ENCODE data around the gene BNIP3.

BNIP3 gene, protein sequence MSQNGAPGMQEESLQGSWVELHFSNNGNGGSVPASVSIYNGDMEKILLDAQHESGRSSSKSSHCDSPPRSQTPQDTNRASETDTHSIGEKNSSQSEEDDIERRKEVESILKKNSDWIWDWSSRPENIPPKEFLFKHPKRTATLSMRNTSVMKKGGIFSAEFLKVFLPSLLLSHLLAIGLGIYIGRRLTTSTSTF

DNA sequence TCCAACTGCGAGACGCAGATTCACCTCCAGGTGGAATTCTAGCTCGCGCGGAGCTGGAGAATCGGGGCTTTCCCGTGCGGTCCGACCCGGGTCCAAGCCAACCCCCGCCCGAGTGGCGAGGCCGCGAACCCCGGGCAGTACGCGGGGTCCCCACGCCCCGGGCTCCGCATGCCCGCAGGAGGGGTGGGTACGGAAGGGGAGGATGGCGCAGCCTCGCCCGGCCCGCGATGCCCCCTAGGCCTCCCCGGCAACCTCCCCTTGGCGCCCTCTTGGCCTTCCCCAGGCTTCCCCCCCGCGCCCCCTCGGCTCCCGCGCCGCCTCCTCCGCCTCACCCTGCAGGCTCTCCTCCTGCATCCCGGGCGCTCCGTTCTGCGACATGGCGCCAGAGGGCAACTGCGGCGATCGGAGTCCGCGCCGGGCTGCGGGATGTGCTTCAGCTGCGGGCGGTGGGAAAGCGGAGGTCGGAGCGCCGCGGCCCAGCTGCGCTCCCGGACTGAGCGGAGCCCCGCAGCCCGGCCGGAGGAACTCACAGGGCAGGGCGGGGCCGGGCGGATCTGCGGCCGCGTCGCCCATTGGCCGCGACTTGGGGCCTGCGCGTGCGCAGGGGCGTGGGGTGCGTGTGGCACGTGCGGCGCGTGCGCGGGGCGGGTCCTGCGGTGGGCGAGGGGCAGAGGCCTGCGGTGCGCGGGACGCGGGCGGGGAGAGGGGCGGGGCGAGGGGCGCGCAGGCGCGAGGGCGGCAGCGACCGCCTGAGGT is at the start of gene BNIP3:
Gene BNIP3, minus strand, starts transcription at position 495 of the 756 bp plus-strand sequence. Its CDS starts 117 bp downstream, at position 378.
- Histone ChIP-seq H3K4me3 (ENCODE audit: low read depth in 1 of 2, low read length in 2 of 2) (peak within 1 kb of the TSS; percentile 75 to 77), H3K4me1 (ENCODE audit: insufficient read depth, low read length) (peaks cover 24% of the 10 kb centered on the region)

DNA sequence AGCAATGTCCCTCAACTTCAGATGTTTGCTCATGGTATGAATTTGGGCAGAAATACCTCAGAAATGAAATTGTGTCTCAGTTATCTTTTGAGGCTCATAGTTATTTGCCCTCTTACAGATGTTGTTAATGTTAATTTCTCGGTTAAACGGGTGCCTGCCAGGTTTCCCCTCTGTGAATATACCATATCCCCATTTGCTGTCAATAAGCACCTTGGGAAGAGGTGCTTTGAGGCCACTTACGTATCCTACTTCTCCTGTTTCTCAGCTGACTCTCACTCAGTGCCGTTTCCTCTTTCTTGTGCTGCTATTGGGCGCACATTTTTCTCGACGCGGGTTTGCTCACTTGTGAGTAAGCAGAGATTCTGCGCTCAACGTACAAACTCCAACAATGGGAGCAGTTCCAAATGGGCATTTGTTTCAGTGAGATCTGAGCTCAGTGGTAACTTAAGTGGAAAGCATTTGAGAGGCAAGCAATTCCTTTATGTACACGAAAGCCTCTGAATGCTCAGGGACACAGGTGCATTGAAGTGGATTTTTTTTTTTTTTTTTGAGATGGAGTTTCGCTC is 49.3 kb upstream of the BNIP3 start:
- Histone ChIP-seq H3K27me3 (ENCODE audit: control insufficient read depth in 1 of 2, insufficient read depth in 2 of 2, low read length in 2 of 2) (peaks cover 0 to 7% of the 10 kb centered on the region in 2 donors), H3K4me3 (ENCODE audit: low read depth in 1 of 2, low read length in 2 of 2) (no peak overlapping the region), H3K9ac (ENCODE audit: low read length) (no peak overlapping the region), H3K36me3 (ENCODE audit: insufficient read depth, low read length) (no peaks in the 10 kb centered on the region), H3K27ac (ENCODE audit: low read depth, low read length) (no peak overlapping the region), H3K4me1 (ENCODE audit: insufficient read depth, low read length) (no peaks in the 10 kb centered on the region), H3K9me3 (ENCODE audit: low read length) (no peaks in the 10 kb centered on the region)

More for the DNA sequence above, at the start of gene BNIP3:
- Histone ChIP-seq H3K27me3 (ENCODE audit: control insufficient read depth in 1 of 2, insufficient read depth in 2 of 2, low read length in 2 of 2) (no peaks in the 10 kb centered on the region), H3K9ac (ENCODE audit: low read length) (peak within 1 kb of the TSS; percentile 72), H3K9me3 (ENCODE audit: low read length) (no peaks in the 10 kb centered on the region), H3K36me3 (ENCODE audit: insufficient read depth, low read length) (no peaks in the 10 kb centered on the region), H3K27ac (ENCODE audit: low read depth, low read length) (peak within 1 kb of the TSS; percentile 61)

DNA sequence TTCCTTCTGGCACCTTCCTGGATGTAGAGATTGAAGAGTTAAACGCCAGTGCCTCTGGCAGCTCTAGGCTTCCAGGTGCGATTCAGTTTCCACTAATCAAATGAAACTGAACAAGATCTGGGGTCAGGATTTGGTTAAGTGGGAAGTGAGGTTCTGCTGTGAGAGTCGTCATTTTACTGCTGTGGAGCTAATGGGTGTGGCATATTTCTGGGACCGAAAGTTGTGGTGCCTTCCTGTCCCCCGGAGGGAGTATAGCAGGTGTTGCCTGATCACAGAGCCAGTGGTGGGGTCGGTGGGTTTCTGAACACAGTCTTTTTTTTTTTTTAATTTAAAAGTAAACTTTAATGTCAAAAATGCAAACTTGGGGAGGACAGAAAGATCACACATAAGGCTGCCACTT is 47.0 kb upstream of the BNIP3 start:
- Histone ChIP-seq H3K27me3 (ENCODE audit: control insufficient read depth in 1 of 2, insufficient read depth in 2 of 2, low read length in 2 of 2) (peaks cover 0 to 7% of the 10 kb centered on the region in 2 donors), H3K27ac (ENCODE audit: low read depth, low read length) (no peak overlapping the region), H3K4me1 (ENCODE audit: insufficient read depth, low read length) (no peaks in the 10 kb centered on the region), H3K4me3 (ENCODE audit: low read depth in 1 of 2, low read length in 2 of 2) (no peak overlapping the region), H3K9me3 (ENCODE audit: low read length) (no peaks in the 10 kb centered on the region), H3K9ac (ENCODE audit: low read length) (no peak overlapping the region), H3K36me3 (ENCODE audit: insufficient read depth, low read length) (no peaks in the 10 kb centered on the region)

DNA sequence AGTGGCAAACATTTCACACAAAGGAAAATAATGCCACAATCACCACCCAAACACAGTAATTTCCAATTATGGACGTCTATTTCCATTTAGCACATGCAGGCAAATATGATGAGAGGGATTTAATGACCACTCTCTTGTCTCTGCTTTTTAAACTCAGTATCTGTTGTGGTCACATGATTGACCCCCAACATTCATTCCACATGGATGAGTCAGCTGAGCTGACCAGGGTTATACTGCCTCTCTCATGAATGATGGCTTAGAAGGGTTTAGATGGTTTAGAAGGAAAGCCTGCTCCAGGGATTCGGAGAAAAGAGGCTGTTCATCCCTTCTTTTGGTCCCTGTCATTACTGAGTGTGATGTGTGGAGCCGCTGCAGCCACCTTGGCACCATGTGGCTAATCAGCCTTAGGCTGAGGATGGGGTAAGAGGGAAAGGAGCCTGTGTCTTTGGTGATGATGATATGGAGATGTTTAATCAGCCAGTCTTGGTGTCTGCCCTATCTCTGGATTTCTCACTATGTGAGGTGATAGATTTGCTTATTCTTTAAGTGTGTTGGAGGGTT is 45.8 kb upstream of the BNIP3 start:
- Histone ChIP-seq H3K4me3 (ENCODE audit: low read depth in 1 of 2, low read length in 2 of 2) (no peak overlapping the region), H3K4me1 (ENCODE audit: insufficient read depth, low read length) (no peaks in the 10 kb centered on the region), H3K36me3 (ENCODE audit: insufficient read depth, low read length) (no peaks in the 10 kb centered on the region), H3K27ac (ENCODE audit: low read depth, low read length) (no peak overlapping the region), H3K27me3 (ENCODE audit: control insufficient read depth in 1 of 2, insufficient read depth in 2 of 2, low read length in 2 of 2) (peaks cover 0 to 7% of the 10 kb centered on the region in 2 donors), H3K9me3 (ENCODE audit: low read length) (no peaks in the 10 kb centered on the region), H3K9ac (ENCODE audit: low read length) (no peak overlapping the region)

DNA sequence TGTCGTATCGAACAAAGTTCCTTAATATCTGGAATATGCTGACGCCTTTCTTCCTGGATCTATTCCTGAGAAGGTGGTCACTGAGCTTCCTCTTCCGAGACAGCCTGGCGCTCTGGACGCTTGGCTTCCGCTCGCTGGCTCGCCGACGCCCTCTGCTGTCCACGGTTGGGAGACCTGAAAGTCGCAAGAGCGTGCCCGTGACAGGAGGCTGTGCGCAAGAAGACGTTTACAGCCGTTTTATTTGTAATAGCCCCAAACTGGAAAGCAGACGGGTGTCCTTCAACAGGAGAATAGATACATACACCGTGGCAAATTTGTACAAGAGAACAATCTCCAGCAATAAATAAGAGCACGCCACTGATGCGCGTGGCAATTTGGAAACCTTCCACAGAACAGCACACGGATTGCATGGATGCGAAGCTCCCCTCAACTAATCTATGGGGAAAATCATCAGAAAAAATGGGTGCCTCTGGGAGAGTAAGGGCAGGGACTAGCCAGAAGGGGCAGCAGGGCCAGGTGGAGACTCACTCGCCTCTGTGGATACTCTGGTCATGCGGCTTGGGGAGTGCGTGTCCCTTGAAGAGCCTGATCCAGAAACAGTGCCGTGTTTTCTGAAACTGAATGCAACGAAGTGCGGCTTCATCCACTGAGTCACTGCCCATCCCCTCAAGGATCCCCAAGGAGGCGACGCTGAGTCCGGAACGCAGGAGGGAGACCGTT is 41.5 kb upstream of the BNIP3 start:
- no peaks in the 10 kb centered on the region for H3K9me3 ChIP-seq (ENCODE audit: low read length)
- H3K36me3 ChIP-seq (ENCODE audit: insufficient read depth, low read length) = no peaks in the 10 kb centered on the region
- H3K4me3 ChIP-seq (ENCODE audit: low read depth in 1 of 2, low read length in 2 of 2) = peak overlapping the region; percentile 43 to 63
- no peaks in the 10 kb centered on the region for H3K27me3 ChIP-seq (ENCODE audit: control insufficient read depth in 1 of 2, insufficient read depth in 2 of 2, low read length in 2 of 2)
- H3K4me1 ChIP-seq (ENCODE audit: insufficient read depth, low read length) = no peaks in the 10 kb centered on the region
- H3K27ac ChIP-seq (ENCODE audit: low read depth, low read length) = no peak overlapping the region
- no peak overlapping the region for H3K9ac ChIP-seq (ENCODE audit: low read length)

DNA sequence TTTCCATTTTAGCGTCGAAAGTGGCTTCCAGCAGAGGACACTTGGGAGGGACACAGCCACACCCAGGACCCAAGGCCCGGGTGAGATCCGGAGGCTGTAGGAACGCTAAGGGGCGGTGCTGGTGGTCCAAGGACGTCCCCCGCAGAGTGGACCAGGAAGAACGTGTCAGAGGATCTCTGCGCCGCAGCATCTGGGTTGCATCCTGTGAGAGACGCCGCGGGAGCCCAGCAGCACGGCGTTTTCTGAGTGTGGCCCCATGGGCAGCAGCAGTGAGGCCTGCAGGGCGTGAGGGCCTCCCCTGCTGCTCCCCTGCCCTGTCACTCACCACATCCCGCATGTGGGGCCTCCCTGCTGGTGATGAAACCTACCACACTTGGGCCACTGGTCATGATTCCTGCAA is 40.5 kb upstream of the BNIP3 start:
- H3K9me3 ChIP-seq (ENCODE audit: low read length) = no peaks in the 10 kb centered on the region
- no peak overlapping the region for H3K4me3 ChIP-seq (ENCODE audit: low read depth in 1 of 2, low read length in 2 of 2)
- no peaks in the 10 kb centered on the region for H3K4me1 ChIP-seq (ENCODE audit: insufficient read depth, low read length)
- H3K36me3 ChIP-seq (ENCODE audit: insufficient read depth, low read length) = no peaks in the 10 kb centered on the region
- no peak overlapping the region for H3K9ac ChIP-seq (ENCODE audit: low read length)
- no peak overlapping the region for H3K27ac ChIP-seq (ENCODE audit: low read depth, low read length)
- H3K27me3 ChIP-seq (ENCODE audit: control insufficient read depth in 1 of 2, insufficient read depth in 2 of 2, low read length in 2 of 2) = no peaks in the 10 kb centered on the region

DNA sequence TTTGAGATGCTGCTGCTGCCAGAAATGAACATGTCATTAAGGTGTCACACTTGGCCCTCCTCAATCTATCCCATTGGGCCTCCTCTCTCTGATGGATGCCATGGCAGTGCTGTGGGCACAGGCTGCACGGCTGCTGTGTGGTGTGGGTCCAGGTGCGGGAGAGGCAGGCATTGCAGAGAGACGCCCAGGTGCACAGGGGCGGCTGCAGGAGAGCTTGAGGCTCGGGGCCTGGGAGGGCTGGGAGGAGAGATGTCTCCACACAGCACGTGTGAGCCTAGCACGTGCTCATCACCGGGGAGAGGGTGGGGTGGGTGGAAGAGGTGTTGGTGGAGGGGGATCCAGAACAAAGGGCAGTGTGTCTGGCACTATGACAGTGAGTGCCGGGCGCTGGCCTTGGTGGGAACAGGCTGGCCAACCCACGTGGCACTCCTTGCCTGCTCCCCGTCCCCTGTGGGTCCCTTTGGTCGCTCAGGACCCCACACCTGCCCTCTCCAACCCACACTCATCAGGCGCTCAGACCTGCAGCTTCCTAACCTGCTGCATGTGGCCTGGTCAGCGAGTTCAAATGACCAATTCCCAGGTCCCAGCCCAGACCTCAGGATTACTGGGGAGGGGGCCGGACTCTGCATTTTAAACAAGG is 39.9 kb upstream of the BNIP3 start:
- Histone ChIP-seq H3K9ac (ENCODE audit: low read length) (no peak overlapping the region), H3K27me3 (ENCODE audit: control insufficient read depth in 1 of 2, insufficient read depth in 2 of 2, low read length in 2 of 2) (no peaks in the 10 kb centered on the region), H3K9me3 (ENCODE audit: low read length) (no peaks in the 10 kb centered on the region), H3K4me1 (ENCODE audit: insufficient read depth, low read length) (no peaks in the 10 kb centered on the region), H3K27ac (ENCODE audit: low read depth, low read length) (no peak overlapping the region), H3K4me3 (ENCODE audit: low read depth in 1 of 2, low read length in 2 of 2) (no peak overlapping the region), H3K36me3 (ENCODE audit: insufficient read depth, low read length) (no peaks in the 10 kb centered on the region)

DNA sequence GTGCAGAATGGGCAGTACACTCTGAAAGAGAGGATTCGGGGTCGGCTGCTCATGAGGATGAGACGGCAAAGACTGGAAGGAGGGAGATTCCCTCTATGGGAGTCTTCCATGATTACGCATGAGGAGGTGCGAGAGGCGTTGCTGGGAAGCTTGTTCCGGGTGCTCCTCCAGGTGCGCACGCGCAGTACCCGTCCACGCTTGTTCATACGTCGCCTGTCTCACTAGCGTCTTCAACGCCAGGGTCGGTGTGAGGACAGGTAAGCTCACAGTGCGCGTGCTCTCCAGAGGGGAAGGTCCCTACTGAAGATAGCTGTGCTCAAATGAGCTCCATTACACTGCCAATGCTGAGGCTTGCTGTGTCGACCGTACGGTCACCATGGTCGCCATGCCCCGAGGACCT is 39.3 kb upstream of the BNIP3 start:
- Histone ChIP-seq H3K4me1 (ENCODE audit: insufficient read depth, low read length) (no peaks in the 10 kb centered on the region), H3K4me3 (ENCODE audit: low read depth in 1 of 2, low read length in 2 of 2) (no peak overlapping the region), H3K9ac (ENCODE audit: low read length) (no peak overlapping the region), H3K27ac (ENCODE audit: low read depth, low read length) (no peak overlapping the region), H3K27me3 (ENCODE audit: control insufficient read depth in 1 of 2, insufficient read depth in 2 of 2, low read length in 2 of 2) (no peaks in the 10 kb centered on the region), H3K36me3 (ENCODE audit: insufficient read depth, low read length) (no peaks in the 10 kb centered on the region), H3K9me3 (ENCODE audit: low read length) (no peaks in the 10 kb centered on the region)

DNA sequence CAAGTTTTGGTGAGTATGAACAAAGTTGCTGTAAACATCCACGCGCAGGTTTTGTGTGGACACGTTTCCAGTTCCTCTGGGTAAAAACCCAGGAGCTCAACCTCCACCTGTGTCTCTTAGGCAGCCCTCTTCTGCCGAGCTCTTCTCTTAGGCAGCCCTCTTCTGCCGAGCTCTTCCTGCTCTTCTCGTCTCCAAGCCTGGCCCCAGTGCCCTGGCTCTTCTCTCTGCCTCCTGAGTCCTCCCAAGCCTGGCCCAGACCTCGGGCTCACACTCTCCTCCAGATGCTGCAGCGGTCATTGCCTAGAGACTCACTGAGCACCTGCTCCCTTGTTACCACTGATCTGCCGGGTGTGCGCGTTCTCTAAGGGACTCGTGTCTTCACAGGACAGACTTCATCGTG is 38.7 kb upstream of the BNIP3 start:
- Histone ChIP-seq H3K27me3 (ENCODE audit: control insufficient read depth in 1 of 2, insufficient read depth in 2 of 2, low read length in 2 of 2) (no peaks in the 10 kb centered on the region), H3K36me3 (ENCODE audit: insufficient read depth, low read length) (no peaks in the 10 kb centered on the region), H3K4me1 (ENCODE audit: insufficient read depth, low read length) (no peaks in the 10 kb centered on the region), H3K27ac (ENCODE audit: low read depth, low read length) (no peak overlapping the region), H3K9me3 (ENCODE audit: low read length) (no peaks in the 10 kb centered on the region), H3K4me3 (ENCODE audit: low read depth in 1 of 2, low read length in 2 of 2) (no peak overlapping the region), H3K9ac (ENCODE audit: low read length) (no peak overlapping the region)

DNA sequence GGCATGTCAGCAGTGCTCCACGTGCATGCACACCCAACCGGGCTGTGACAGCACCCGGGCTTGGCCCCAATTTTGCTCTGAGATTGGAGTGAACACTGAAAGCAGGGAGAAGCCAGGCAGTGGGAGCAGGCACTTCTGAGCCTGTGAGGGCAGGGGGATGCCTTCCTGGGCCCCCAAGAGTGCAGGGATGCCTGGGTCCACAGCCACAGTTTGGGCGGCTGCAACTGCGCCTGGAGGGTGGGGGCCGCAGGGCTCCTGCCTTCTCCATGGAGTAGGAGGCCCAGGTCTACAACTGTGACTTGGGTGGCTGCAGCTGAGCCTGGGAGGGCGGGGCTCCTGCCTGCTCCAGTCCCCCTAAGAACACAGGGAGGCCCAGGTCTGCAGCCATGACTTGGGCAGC is 37.6 kb upstream of the BNIP3 start:
- H3K9me3 ChIP-seq (ENCODE audit: low read length) = no peaks in the 10 kb centered on the region
- no peak overlapping the region for H3K27ac ChIP-seq (ENCODE audit: low read depth, low read length)
- H3K27me3 ChIP-seq (ENCODE audit: control insufficient read depth in 1 of 2, insufficient read depth in 2 of 2, low read length in 2 of 2) = no peaks in the 10 kb centered on the region
- no peak overlapping the region for H3K4me3 ChIP-seq (ENCODE audit: low read depth in 1 of 2, low read length in 2 of 2)
- H3K4me1 ChIP-seq (ENCODE audit: insufficient read depth, low read length) = no peaks in the 10 kb centered on the region
- H3K9ac ChIP-seq (ENCODE audit: low read length) = no peak overlapping the region
- H3K36me3 ChIP-seq (ENCODE audit: insufficient read depth, low read length) = no peaks in the 10 kb centered on the region

DNA sequence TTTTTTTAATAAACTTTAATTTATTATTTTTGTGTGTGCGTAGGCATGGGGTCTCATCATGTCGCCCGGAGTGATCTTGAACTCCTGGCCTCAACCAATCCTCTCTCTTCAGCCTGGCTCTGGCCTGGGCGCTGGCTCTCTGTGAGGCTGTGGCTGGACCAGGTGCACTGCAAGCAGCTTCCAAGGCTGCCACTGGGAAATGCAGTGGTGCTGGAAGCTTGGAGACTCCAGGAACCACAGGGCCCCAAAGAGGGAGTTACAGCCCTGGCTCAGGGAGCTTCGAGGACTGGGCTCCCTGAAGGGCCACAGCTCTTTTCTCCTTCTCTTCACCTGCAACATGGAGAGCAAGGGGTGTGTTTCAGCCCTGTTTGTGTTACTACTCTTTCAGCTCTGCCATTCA is 36.7 kb upstream of the BNIP3 start:
- Histone ChIP-seq H3K4me1 (ENCODE audit: insufficient read depth, low read length) (peaks cover 1% of the 10 kb centered on the region), H3K9me3 (ENCODE audit: low read length) (no peaks in the 10 kb centered on the region)

More for the DNA sequence above, 36.7 kb upstream of the BNIP3 start:
- H3K9ac ChIP-seq (ENCODE audit: low read length) = no peak overlapping the region
- no peak overlapping the region for H3K4me3 ChIP-seq (ENCODE audit: low read depth in 1 of 2, low read length in 2 of 2)
- no peaks in the 10 kb centered on the region for H3K27me3 ChIP-seq (ENCODE audit: control insufficient read depth in 1 of 2, insufficient read depth in 2 of 2, low read length in 2 of 2)
- H3K27ac ChIP-seq (ENCODE audit: low read depth, low read length) = no peak overlapping the region
- H3K36me3 ChIP-seq (ENCODE audit: insufficient read depth, low read length) = no peaks in the 10 kb centered on the region
